Endodermal cell (in vitro differentiated cells): ENCODE measurements around the gene SLC25A11. TPM values are rescaled to one million over a fixed set of nuclear protein-coding genes. Genes with fewer than 3 reads are reported as not detected.

Source experiments
- DNase-seq: peaks from one replicate; pipeline ENCODE4 v3.0.0-alpha.2; 2017
- H3K27ac ChIP-seq: 2 replicates; pipeline ENCODE4 v1.5.1; 2013; ENCODE audit warnings: mild to moderate bottlenecking, low read depth, low read length, moderate library complexity
- H3K27me3 ChIP-seq: 2 replicates; pipeline ENCODE4 v1.6.1; 2013; ENCODE audit warnings: mild to moderate bottlenecking, low read length, moderate library complexity; ENCODE audit not compliant: insufficient read depth, control insufficient read depth, poor library complexity, severe bottlenecking
- H3K36me3 ChIP-seq: 2 replicates; pipeline ENCODE4 v1.7.0; 2013; ENCODE audit warnings: mild to moderate bottlenecking, low read length, moderate library complexity; ENCODE audit not compliant: control insufficient read depth, insufficient read depth
- H3K4me1 ChIP-seq: one replicate; pipeline ENCODE4 v1.7.0; 2013; ENCODE audit warnings: low read length; ENCODE audit not compliant: control insufficient read depth, insufficient read depth
- H3K4me3 ChIP-seq: 2 replicates; pipeline ENCODE4 v1.5.1; 2013; ENCODE audit warnings: mild to moderate bottlenecking, low read length, moderate library complexity
- H3K9ac ChIP-seq: 2 replicates; pipeline ENCODE4 v1.6.1; 2013; ENCODE audit warnings: mild to moderate bottlenecking, low read length, moderate library complexity; ENCODE audit not compliant: poor library complexity, severe bottlenecking; ENCODE audit errors: extremely low read depth
- H3K9me3 ChIP-seq: 2 replicates; pipeline ENCODE4 v1.6.1; 2013; ENCODE audit warnings: mild to moderate bottlenecking, low read length, moderate library complexity; ENCODE audit not compliant: control insufficient read depth
- H3K27ac Mint-ChIP-seq: 2 replicates; pipeline ENCODE4 v1.8.0; 2020; ENCODE audit warnings: mixed read lengths
- H3K27me3 Mint-ChIP-seq: 2 replicates; pipeline ENCODE4 v1.8.0; 2021; ENCODE audit warnings: mild to moderate bottlenecking, mixed read lengths; ENCODE audit not compliant: insufficient read depth
- H3K36me3 Mint-ChIP-seq: 2 replicates; pipeline ENCODE4 v1.8.0; 2020; ENCODE audit warnings: low read depth, mixed read lengths
- H3K4me1 Mint-ChIP-seq: 2 replicates; pipeline ENCODE4 v1.8.0; 2020; ENCODE audit warnings: mixed read lengths
- H3K4me3 Mint-ChIP-seq: 2 replicates; pipeline ENCODE4 v1.8.0; 2020; ENCODE audit warnings: mild to moderate bottlenecking, moderate library complexity, mixed read lengths
- H3K9me3 Mint-ChIP-seq: 2 replicates; pipeline ENCODE4 v1.8.0; 2020; ENCODE audit warnings: mild to moderate bottlenecking, mixed read lengths
- CTCF ChIP-seq: fragments of 200-600 bp; sonication (generic); conservative IDR thresholded peaks from 2 replicates; pipeline ENCODE4 v1.5.0; 2021; ENCODE audit warnings: antibody characterized with exemption, mild to moderate bottlenecking
- WGBS, 2 experiments: methylation state at CpG; one replicate each; pipeline versions ENCODE4 v1.1.5 to v1.1.7; 2013; ENCODE audit warnings: missing lambda C conversion rate in 2 of 2, mixed read lengths in 1 of 2; ENCODE audit not compliant: insufficient coverage in 1 of 2, insufficient read length in 1 of 2; 5-methylcytosine and 5-hydroxymethylcytosine counted together
- microRNA-seq: library from miRNA; unstranded; fragments of <30 nt; microRNA quantifications from one replicate; pipeline ENCODE4 v1.2.0, GENCODE V29; 2020; ENCODE audit warnings: borderline microRNAs expressed
- total RNA-seq, 2 donors: library from RNA; stranded (reverse); fragmentation: NEBNext Ultra II Directional in 1 of 2; extraction: Animal tissue kit (Norgen Biotek cat#: 25700) in 1 of 2; gene quantifications; 2 replicates in 1 of 2; 3 replicates in 1 of 2; pipeline ENCODE4 v1.2.1, GENCODE V29; 2021

SLC25A11 gene
- total RNA-seq, 2 donors from 2014 or later: 59.9 to 76.9 TPM

- Histone ChIP-seq H3K4me1 (no peaks in the 10 kb centered on the region), H3K4me3 (no peak overlapping the region), H3K9me3 (no peaks in the 10 kb centered on the region), H3K9ac (no peak overlapping the region), H3K27ac (no peak overlapping the region), H3K36me3 (peaks cover 43% of the 10 kb centered on the region), H3K27me3 (no peaks in the 10 kb centered on the region)
- Mint-ChIP-seq H3K27ac (no peak overlapping the region), H3K9me3 (no peaks in the 10 kb centered on the region), H3K4me3 (no peak overlapping the region), H3K36me3 (peaks cover 34% of the 10 kb centered on the region), H3K4me1 (no peaks in the 10 kb centered on the region), H3K27me3 (no peaks in the 10 kb centered on the region)
- 80 to 96% methylated on average over 9 to 23 of the region's 23 CpGs for WGBS, 2 experiments
- peak; percentile 41 for DNase-seq
- no peak for TF ChIP-seq CTCF
Measured at GRCh38 chr17:4892499-4893221, 47.2 kb downstream of the SLC25A11 start.

- Histone ChIP-seq H3K27me3 (no peaks in the 10 kb centered on the region), H3K9me3 (no peaks in the 10 kb centered on the region), H3K27ac (no peak overlapping the region), H3K9ac (no peak overlapping the region), H3K36me3 (peaks cover 43% of the 10 kb centered on the region), H3K4me3 (no peak overlapping the region), H3K4me1 (no peaks in the 10 kb centered on the region)
- 90 to 93% methylated on average over 29 to 42 of the region's 42 CpGs for WGBS, 2 experiments
- TF ChIP-seq CTCF: no peak
- peaks cover 37% of the 10 kb centered on the region for H3K36me3 Mint-ChIP-seq
- no peaks in the 10 kb centered on the region for H3K27me3 Mint-ChIP-seq
- H3K4me3 Mint-ChIP-seq: no peak overlapping the region
- H3K4me1 Mint-ChIP-seq: no peaks in the 10 kb centered on the region
- H3K9me3 Mint-ChIP-seq: no peaks in the 10 kb centered on the region
- H3K27ac Mint-ChIP-seq: no peak overlapping the region
- DNase-seq: no peak
Measured at GRCh38 chr17:4891411-4892410, 48.1 kb downstream of the SLC25A11 start.

GRCh38 chr17:4887581-4887980 lies 52.3 kb downstream of the SLC25A11 start:
- 93 to 95% methylated on average over 15 to 18 of the region's 18 CpGs for WGBS, 2 experiments
- Histone ChIP-seq H3K27ac (no peak overlapping the region), H3K9ac (no peak overlapping the region), H3K4me3 (no peak overlapping the region), H3K36me3 (peaks cover 28% of the 10 kb centered on the region), H3K27me3 (no peaks in the 10 kb centered on the region), H3K9me3 (no peaks in the 10 kb centered on the region), H3K4me1 (no peaks in the 10 kb centered on the region)
- no peak for DNase-seq
- Mint-ChIP-seq H3K4me1 (no peaks in the 10 kb centered on the region), H3K4me3 (no peak overlapping the region), H3K27ac (no peak overlapping the region), H3K36me3 (peaks cover 49% of the 10 kb centered on the region), H3K9me3 (no peaks in the 10 kb centered on the region), H3K27me3 (no peaks in the 10 kb centered on the region)
- no peak for TF ChIP-seq CTCF

Small RNA genes within 50 kb of the gene (microRNA-seq; reads per million reads assigned to microRNA genes)
- gene MIR6864 (not detected), gene MIR6865 (not detected)

Other genes with a start within 250 kb of the SLC25A11 start
- gene PELP1, start 235.9 kb downstream of the SLC25A11 start, total RNA-seq: 100 to 1,000 TPM; 108 to 123 TPM
- gene ARRB2, start 229.4 kb downstream of the SLC25A11 start, total RNA-seq: 10 to 100 TPM; 45.3 to 51.8 TPM
- 10 to 100 TPM; 17.7 to 20.2 TPM for gene MED11, start 208.6 kb downstream of the SLC25A11 start, total RNA-seq
- gene ZMYND15, start 200.2 kb downstream of the SLC25A11 start, total RNA-seq: not detected
- gene CXCL16, start 200.1 kb downstream of the SLC25A11 start, total RNA-seq: under 1 TPM; 0.60 to 0.73 TPM
- not detected for gene TM4SF5, start 168.2 kb downstream of the SLC25A11 start, total RNA-seq
- gene VMO1, start 153.7 kb downstream of the SLC25A11 start, total RNA-seq: 1 to 10 TPM in 1 of 2 donors, under 1 TPM in 1; 0.75 to 1.0 TPM
- gene GLTPD2, start 151.1 kb downstream of the SLC25A11 start, total RNA-seq: 1 to 10 TPM in 1 of 2 donors, under 1 TPM in 1; 0.88 to 1.6 TPM
- gene PSMB6, start 143.9 kb downstream of the SLC25A11 start, total RNA-seq: 100 to 1,000 TPM; 211 to 216 TPM
- 10 to 100 TPM; 72.7 to 75.2 TPM for gene PLD2, start 132.9 kb downstream of the SLC25A11 start, total RNA-seq
- 10 to 100 TPM; 75.0 to 79.7 TPM for gene MINK1, start 106.7 kb downstream of the SLC25A11 start, total RNA-seq
- gene C17orf107, start 40.5 kb downstream of the SLC25A11 start, total RNA-seq: 1 to 10 TPM in 1 of 2 donors, under 1 TPM in 1; 0.82 to 4.8 TPM
- 1 to 10 TPM in 1 of 2 donors, under 1 TPM in 1; 0.71 to 1.2 TPM for gene CHRNE, start 36.9 kb downstream of the SLC25A11 start, total RNA-seq
- gene GP1BA, start 7.8 kb downstream of the SLC25A11 start, total RNA-seq: not detected
- gene RNF167, start 222 bp upstream of the SLC25A11 start, total RNA-seq: 100 to 1,000 TPM; 120 to 123 TPM
- 100 to 1,000 TPM; 880 to 935 TPM for gene PFN1, start 8.5 kb upstream of the SLC25A11 start, total RNA-seq
- gene ENO3, start 11.1 kb upstream of the SLC25A11 start, total RNA-seq: 10 to 100 TPM; 34.1 to 53.6 TPM
- gene SPAG7, start 27.8 kb upstream of the SLC25A11 start, total RNA-seq: 10 to 100 TPM; 81.1 to 84.4 TPM
- 10 to 100 TPM; 13.6 to 24.8 TPM for gene CAMTA2, start 47.6 kb upstream of the SLC25A11 start, total RNA-seq
- 1 to 10 TPM in 1 of 2 donors, under 1 TPM in 1; 0.99 to 1.7 TPM for gene INCA1, start 57.5 kb upstream of the SLC25A11 start, total RNA-seq
- gene KIF1C, start 57.9 kb upstream of the SLC25A11 start, total RNA-seq: 100 to 1,000 TPM; 108 to 133 TPM
- under 1 TPM in 1 of 2 donors, not detected in 1; 0.13 TPM for gene SLC52A1, start 95.4 kb upstream of the SLC25A11 start, total RNA-seq
- 1 to 10 TPM in 1 of 2 donors, under 1 TPM in 1; 0.09 to 1.3 TPM for gene ZFP3, start 138.4 kb upstream of the SLC25A11 start, total RNA-seq
- gene ZNF232, start 171.8 kb upstream of the SLC25A11 start, total RNA-seq: 10 to 100 TPM; 27.2 to 32.1 TPM
- under 1 TPM; 0.13 TPM for gene USP6, start 176.0 kb upstream of the SLC25A11 start, total RNA-seq